Liver (tissue), 9 donors: ENCODE data around the gene ZNF792. TPM values are rescaled to one million over a fixed set of nuclear protein-coding genes. Genes with fewer than 3 reads are reported as not detected.
"Not testable (repeated sequence)": the region's sequence is repeated elsewhere in the genome, so short reads cannot be mapped to it uniquely, and the experiment has no call there.

Experiments
- DNase-seq: peaks from one replicate; pipeline ENCODE4 v3.0.0-alpha.2; 2017; ENCODE audit warnings: low spot score
- H3K27ac ChIP-seq, 2 donors: one replicate each; pipeline ENCODE4 v1.7.0; 2013; ENCODE audit warnings: inconsistent platforms in 2 of 2, low read length in 2 of 2, control low read depth in 1 of 2, low read depth in 1 of 2, mild to moderate bottlenecking in 1 of 2
- H3K27me3 ChIP-seq, 4 donors: one replicate each; pipeline versions ENCODE4 v1.6.1 to v1.7.0; 2013; ENCODE audit warnings: low read length in 3 of 4, inconsistent platforms in 1 of 4, mild to moderate bottlenecking in 1 of 4, moderate library complexity in 1 of 4; ENCODE audit not compliant: control insufficient read depth in 4 of 4, insufficient read depth in 4 of 4
- H3K36me3 ChIP-seq, 4 donors: one replicate each; pipeline versions ENCODE4 v1.6.1 to v1.7.0; 2013; ENCODE audit warnings: low read length in 3 of 4, mild to moderate bottlenecking in 3 of 4, low read depth in 1 of 4, moderate library complexity in 1 of 4; ENCODE audit not compliant: control insufficient read depth in 4 of 4, insufficient read depth in 3 of 4
- H3K4me1 ChIP-seq, 4 donors: one replicate each; pipeline versions ENCODE4 v1.6.1 to v1.7.0; 2013; ENCODE audit warnings: low read length in 3 of 4, mild to moderate bottlenecking in 3 of 4, moderate library complexity in 1 of 4; ENCODE audit not compliant: control insufficient read depth in 4 of 4, insufficient read depth in 4 of 4
- H3K4me3 ChIP-seq, 3 donors: one replicate each; pipeline versions ENCODE4 v1.6.1 to v1.7.0; 2013; ENCODE audit warnings: low read length in 3 of 3, control low read depth in 1 of 3, low read depth in 1 of 3, mild to moderate bottlenecking in 1 of 3
- H3K9ac ChIP-seq, 2 donors: one replicate each; pipeline ENCODE4 v1.7.0; 2013; ENCODE audit warnings: low read length in 2 of 2, mild to moderate bottlenecking in 2 of 2, moderate library complexity in 2 of 2, control low read depth in 1 of 2, low read depth in 1 of 2
- H3K9me3 ChIP-seq, 4 donors: one replicate each; pipeline versions ENCODE4 v1.6.1 to v1.7.0; 2013; ENCODE audit warnings: low read length in 3 of 4; ENCODE audit not compliant: control insufficient read depth in 4 of 4
- EGR1 ChIP-seq, 2 donors: IDR thresholded peaks; 2 replicates each; pipeline ENCODE4 v1.6.1; 2016 to 2018; ENCODE audit warnings: antibody characterized with exemption in 2 of 2, low read depth in 2 of 2
- FOXA2 ChIP-seq: IDR thresholded peaks from 2 replicates; pipeline ENCODE4 v1.6.1; 2016; ENCODE audit warnings: antibody characterized with exemption
- HNF4A ChIP-seq, 2 donors: conservative IDR thresholded peaks; 2 replicates each; pipeline ENCODE4 v1.6.1; 2016; ENCODE audit warnings: antibody characterized with exemption in 2 of 2, mild to moderate bottlenecking in 2 of 2
- HNF4G ChIP-seq: IDR thresholded peaks from 2 replicates; pipeline ENCODE4 v1.6.1; 2016; ENCODE audit warnings: antibody characterized with exemption
- RAD21 ChIP-seq, 2 donors: IDR thresholded peaks; 2 replicates each; pipeline ENCODE4 v1.6.1; 2016; ENCODE audit warnings: antibody characterized with exemption in 2 of 2, mild to moderate bottlenecking in 2 of 2
- RXRA ChIP-seq, 2 donors: IDR thresholded peaks; 2 replicates each; pipeline ENCODE4 v1.6.1; 2017 to 2018; ENCODE audit warnings: antibody characterized with exemption in 2 of 2, mild to moderate bottlenecking in 1 of 2
- SP1 ChIP-seq: IDR thresholded peaks from 2 replicates; pipeline ENCODE4 v1.6.1; 2018; ENCODE audit warnings: antibody characterized with exemption, mild to moderate bottlenecking
- TAF1 ChIP-seq: conservative IDR thresholded peaks from 2 replicates; pipeline ENCODE4 v1.6.1; 2016; ENCODE audit warnings: antibody characterized with exemption, mild to moderate bottlenecking
- YY1 ChIP-seq: IDR thresholded peaks from 2 replicates; pipeline ENCODE4 v1.6.1; 2016; ENCODE audit warnings: antibody characterized with exemption, mild to moderate bottlenecking
- WGBS: extraction: QIAGEN DNeasy Blood & Tissue Kit; methylation state at CpG from one replicate; pipeline ENCODE4 v1.1.7; 2013; 5-methylcytosine and 5-hydroxymethylcytosine counted together
- polyA plus RNA-seq, 2 donors: library from polyadenylated mRNA; stranded (reverse) in 1 of 2; unstranded in 1 of 2; fragments of 200-250 nt in 1 of 2; fragments of >200 nt in 1 of 2; fragmentation: Nextera tagmentation in 1 of 2; extraction: Ambion mirVana in 1 of 2; gene quantifications; one replicate each; pipeline versions ENCODE4 v1.2.1 to v1.2.3, GENCODE V29; 2013 to 2015
- total RNA-seq, 2 donors: library from RNA; depleted of rRNA; stranded (reverse); fragments of >200 nt; gene quantifications; one replicate each; pipeline ENCODE4 v1.2.3, GENCODE V29; 2014
- TF ChIP-seq, protein P1 (sequence below): IDR thresholded peaks from 2 replicates; pipeline ENCODE4 v1.6.1; 2016; ENCODE audit warnings: antibody characterized with exemption
- TF ChIP-seq, protein P2 (sequence below): IDR thresholded peaks from 2 replicates; pipeline ENCODE4 v1.6.1; 2016; ENCODE audit warnings: antibody characterized with exemption
- donor health status: healthy.
- donor health status: healthy.
- donor health status: healthy.
- donor health status: healthy.
- donor health status: healthy.

Gene ZNF792
- total and polyA plus RNA-seq, 4 donors: 0.65 to 4.9 (median 3.1) TPM

DNA sequence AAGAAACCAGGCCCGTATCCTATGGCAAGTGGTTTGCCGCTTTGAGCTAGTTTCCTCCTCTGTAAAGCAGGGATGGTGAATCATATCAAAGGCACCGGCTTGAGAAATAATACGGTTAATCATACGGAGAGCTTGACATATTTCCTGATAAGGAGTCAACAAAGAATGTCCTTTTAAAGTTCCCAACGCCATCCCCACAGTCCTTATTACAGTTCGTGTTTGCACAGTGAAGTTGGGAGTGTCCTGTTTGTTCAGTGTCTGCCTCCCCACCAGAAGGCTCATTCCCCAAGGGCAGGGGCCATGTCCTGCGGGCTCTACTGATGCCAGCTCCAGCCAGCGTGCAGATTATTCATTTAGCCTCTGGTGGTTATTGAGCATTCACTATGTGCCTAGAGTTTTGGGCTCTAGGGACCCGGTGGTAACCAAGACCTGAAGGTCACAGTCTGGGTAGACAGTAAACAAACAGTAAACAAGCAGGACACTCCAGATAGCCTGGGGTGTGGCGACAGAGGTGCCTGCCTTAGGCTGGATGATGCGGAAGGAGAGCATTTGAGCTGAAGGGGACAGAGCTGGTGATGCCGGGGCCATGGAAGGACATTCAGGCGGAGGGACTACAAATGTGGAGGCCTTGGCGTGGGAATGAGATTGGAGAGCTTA is 42.4 kb upstream of the ZNF792 start:
- H3K36me3 ChIP-seq: peaks cover 0 to 10% (median 6%) of the 10 kb centered on the region in 4 donors
- DNase-seq: no peak
- no peaks in the 10 kb centered on the region for H3K27me3 ChIP-seq
- no peaks in the 10 kb centered on the region for H3K9me3 ChIP-seq
- no peak overlapping the region for H3K27ac ChIP-seq
- peak; percentile 5 for TF ChIP-seq SP1
- TF ChIP-seq RXRA (IDR thresholded peaks at IDR 0.05): peak in 1 of 2 donors; percentile 7
- TF ChIP-seq TAF1: no peak
- peak in 1 of 2 donors; percentile 24 for TF ChIP-seq RAD21 (IDR thresholded peaks at IDR 0.05)
- no peak for TF ChIP-seq HNF4G
- no peak overlapping the region for H3K4me3 ChIP-seq
- H3K9ac ChIP-seq: no peak overlapping the region
- 59% methylated on average over 15 of the region's 15 CpGs for WGBS
- peaks cover 3 to 21% (median 11%) of the 10 kb centered on the region in 4 donors for H3K4me1 ChIP-seq

DNA sequence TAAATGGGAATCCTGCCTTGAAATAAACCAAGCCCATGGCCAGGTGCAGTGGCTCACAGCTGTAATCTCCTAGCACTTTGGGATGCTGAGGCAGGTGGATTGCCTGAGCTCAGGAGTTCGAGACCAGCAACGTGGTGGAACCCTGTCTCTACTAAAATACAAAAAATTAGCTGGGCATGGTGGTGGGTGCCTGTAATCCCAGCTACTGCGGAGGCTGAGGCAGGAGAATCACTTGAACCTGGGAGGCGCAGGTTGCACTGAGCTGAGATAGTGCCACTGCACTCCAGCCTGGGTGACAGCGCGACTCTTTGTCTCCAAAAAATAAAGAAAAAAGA is 41.9 kb upstream of the ZNF792 start:
- Histone ChIP-seq H3K4me1 (peaks cover 3 to 24% (median 11%) of the 10 kb centered on the region in 4 donors), H3K36me3 (peaks cover 0 to 10% (median 6%) of the 10 kb centered on the region in 4 donors)
- not testable (repeated sequence) for DNase-seq, H3K9me3 ChIP-seq, H3K9ac ChIP-seq, H3K27ac ChIP-seq, H3K27me3 ChIP-seq, H3K4me3 ChIP-seq
- 79% methylated on average over 6 of the region's 6 CpGs for WGBS

DNA sequence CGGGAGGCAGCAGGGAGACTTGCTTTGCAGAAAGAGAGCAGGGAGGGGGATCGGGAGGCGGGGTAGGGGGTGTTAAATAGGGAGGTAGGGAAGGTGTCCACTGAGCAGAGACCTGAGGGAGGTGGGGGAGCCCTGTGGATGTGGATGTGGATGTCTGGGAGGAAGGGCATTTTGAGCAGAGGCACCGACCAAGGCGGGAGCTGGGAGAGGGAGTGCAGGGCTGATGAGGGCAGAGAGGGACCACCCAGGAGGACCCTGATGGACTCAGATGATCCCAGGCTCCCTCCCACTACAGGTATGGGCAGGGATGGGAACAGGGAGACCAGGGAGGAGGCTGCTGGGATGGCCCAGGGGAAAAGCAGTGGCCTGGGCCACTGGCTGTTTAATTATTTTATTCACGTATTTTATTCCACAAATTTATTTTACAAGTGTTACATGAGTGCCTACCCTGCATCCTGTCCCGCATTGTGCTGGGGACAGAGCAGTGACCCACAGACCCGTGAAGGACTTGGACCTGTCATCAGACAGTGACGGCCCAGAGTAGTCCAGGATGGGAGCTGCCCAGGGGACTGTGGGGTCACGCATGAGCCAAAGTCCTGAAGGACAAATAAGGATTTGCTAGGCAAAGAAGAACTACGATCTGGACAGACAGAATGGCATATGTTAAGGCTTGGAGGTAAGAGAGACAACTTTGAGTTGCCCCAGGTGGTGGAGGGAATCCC is 41.4 kb upstream of the ZNF792 start:
- no peak for DNase-seq
- no peak overlapping the region for H3K9ac ChIP-seq
- no peak overlapping the region for H3K27ac ChIP-seq
- TF ChIP-seq, protein P1, sequence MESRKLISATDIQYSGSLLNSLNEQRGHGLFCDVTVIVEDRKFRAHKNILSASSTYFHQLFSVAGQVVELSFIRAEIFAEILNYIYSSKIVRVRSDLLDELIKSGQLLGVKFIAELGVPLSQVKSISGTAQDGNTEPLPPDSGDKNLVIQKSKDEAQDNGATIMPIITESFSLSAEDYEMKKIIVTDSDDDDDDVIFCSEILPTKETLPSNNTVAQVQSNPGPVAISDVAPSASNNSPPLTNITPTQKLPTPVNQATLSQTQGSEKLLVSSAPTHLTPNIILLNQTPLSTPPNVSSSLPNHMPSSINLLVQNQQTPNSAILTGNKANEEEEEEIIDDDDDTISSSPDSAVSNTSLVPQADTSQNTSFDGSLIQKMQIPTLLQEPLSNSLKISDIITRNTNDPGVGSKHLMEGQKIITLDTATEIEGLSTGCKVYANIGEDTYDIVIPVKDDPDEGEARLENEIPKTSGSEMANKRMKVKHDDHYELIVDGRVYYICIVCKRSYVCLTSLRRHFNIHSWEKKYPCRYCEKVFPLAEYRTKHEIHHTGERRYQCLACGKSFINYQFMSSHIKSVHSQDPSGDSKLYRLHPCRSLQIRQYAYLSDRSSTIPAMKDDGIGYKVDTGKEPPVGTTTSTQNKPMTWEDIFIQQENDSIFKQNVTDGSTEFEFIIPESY: no peak
- TF ChIP-seq YY1: no peak
- TF ChIP-seq, protein P2, sequence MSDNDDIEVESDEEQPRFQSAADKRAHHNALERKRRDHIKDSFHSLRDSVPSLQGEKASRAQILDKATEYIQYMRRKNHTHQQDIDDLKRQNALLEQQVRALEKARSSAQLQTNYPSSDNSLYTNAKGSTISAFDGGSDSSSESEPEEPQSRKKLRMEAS: no peak
- TF ChIP-seq FOXA2: no peak
- TF ChIP-seq RXRA (IDR thresholded peaks at IDR 0.05): peak in 1 of 2 donors; percentile 8
- TF ChIP-seq HNF4A (conservative IDR thresholded peaks at IDR 0.05): peak; percentile 14 to 64
- no peak for TF ChIP-seq EGR1 (IDR thresholded peaks at IDR 0.05; ENCODE audit: low read depth in 2 of 2)
- no peaks in the 10 kb centered on the region for H3K9me3 ChIP-seq
- WGBS: 67% methylated on average over 11 of the region's 11 CpGs
- H3K36me3 ChIP-seq: peaks cover 0 to 10% (median 5%) of the 10 kb centered on the region in 4 donors
- H3K4me3 ChIP-seq: no peak overlapping the region
- H3K27me3 ChIP-seq: no peaks in the 10 kb centered on the region
- H3K4me1 ChIP-seq: peaks cover 3 to 26% (median 11%) of the 10 kb centered on the region in 4 donors
